Endothelial cell of hepatic sinusoid (primary cell): ENCODE data around the gene SLC22A9.

Source experiments
- in situ Hi-C: cut with HindIII; loops from 2 replicates; pipeline ENCODE4 v1.10.0; 2017; ENCODE audit warnings: low sequenced_read_pairs

Gene SLC22A9

DNA sequence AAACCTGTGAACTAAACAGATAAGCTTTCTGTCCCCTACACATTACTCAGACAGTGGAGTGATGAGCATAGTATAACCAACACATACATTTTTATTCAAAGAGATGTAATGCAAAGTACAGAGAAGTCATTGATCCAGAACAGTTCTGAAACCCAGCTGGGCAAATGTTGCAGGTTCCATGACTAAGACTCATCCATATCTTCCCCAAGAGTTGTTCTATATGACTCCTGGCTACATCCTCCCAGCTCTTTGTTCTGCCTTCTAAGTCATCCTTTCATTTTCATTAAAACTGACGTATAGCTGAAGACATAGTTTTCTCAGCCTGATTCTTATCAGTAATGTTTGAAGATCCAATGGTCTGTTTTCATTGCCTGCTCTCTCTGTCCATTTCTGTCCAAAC, 74.1 kb downstream of the SLC22A9 start:
- in situ Hi-C loops = no loop called here

DNA sequence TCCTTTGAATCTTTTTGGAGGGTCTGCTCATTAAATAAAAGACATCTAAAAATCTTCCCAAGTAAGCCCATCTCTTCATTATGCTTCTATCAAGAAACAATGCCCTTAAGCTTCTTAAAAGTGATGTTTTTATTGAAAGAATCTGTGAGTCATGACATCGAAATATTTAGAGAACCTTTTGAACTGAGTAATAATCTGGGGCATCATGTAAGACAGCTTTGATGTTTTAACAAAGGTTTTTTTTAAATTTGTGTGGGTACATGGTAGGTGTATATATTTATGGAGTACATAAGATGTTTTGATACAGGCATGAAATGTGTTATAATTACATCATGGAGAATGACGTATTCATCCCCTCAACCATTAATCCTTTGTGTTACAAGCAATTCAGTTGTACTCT, 74.6 kb downstream of the SLC22A9 start:
- in situ Hi-C loops = no loop called here

DNA sequence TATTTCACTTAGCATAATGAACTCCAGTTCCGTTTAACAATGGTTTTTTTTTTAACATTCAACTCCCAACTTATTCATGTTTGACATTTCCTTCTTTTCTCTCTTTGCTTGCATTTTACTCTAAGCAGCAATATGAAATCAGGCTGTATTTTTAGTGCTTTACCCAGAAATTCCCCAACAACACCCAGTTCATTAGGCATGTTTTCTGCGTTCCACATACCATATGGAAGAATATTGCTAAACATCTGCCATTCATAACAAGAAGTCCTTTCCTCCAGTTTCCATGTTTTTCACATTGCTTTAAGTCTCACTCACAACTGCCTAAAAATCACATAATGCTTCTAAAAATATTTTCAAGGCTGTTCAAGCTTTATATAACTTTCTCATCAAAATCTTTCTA, 75.5 kb downstream of the SLC22A9 start:
- in situ Hi-C loops = loop anchor here (5.0 kb wide), 1 partner anchor 107 kb away; no protein-coding TSS in a partner anchor

DNA sequence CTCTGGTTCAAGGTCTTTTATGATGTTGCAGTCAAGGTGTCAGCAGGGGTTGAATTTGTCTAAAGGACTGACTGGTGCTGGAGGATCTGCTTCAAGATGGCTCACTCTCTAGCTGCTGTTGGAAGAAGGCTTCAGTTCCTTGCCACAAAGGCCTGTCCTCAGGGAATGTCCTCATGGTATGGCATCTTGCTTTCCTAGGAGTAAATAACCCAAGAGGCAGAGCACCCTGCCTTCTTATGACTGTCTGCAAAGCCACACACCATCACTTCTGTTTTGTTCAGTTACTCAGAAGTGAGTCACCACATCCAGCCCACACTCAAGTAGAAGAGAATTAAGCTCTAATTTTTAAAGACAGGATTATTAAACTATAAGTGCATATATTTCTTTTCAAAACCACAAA, 76.1 kb downstream of the SLC22A9 start:
- in situ Hi-C loops = loop anchor here (5.0 kb wide), 1 partner anchor 107 kb away; no protein-coding TSS in a partner anchor

DNA sequence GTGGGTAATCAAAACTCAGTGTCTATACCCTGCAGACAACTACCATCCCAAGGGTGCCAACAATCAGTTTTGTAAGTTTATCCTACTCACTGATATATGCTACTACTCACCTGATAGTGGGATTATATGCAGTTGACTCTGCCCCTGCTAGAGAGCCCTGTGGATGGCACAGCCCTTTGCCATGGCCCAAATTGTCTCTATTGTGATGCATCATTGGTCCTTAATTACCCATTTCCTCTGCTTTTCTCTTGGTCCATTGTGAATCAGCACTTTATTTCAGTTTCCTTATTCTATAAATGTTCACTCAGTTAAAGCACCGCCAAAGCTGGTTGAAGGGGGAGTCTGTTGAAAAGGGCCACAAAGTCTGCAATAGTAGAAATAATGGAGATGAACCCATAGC, 79.1 kb downstream of the SLC22A9 start:
- in situ Hi-C loops = loop anchor here (5.0 kb wide), 1 partner anchor 104 kb away; no protein-coding TSS in a partner anchor

DNA sequence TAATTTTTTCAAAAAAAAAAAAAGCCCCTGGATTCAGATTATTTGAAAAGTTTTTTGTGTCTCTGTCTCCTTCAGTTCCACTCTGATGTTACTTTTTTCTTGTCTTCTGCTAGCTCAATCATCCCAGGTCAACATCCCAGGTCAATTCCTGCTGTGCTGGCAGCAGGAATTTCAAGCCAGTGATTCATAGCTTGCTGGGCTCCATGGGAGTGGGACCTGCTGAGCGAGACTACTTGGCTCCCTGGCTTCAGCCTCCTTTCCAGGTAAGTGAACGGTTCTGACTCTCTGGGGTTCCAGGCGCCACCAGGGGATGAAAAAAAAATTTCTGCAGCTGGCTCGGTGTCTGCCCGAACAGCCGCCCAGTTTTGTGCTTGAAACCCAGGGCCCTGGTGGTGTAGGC, 90.0 kb downstream of the SLC22A9 start:
- in situ Hi-C loops = no loop called here
